NCI-H128 (cell line): ENCODE data around the gene STIM1.

ENCODE experiments used
- DNase-seq: peaks from one replicate; lab custom pipeline; 2025; ENCODE audit not compliant: unreplicated experiment; lab: John Stamatoyannopoulos, UW

The STIM1 gene

GRCh38 chr11:3830088-3830487 is 25.4 kb upstream of the STIM1 start:
- DNase-seq: no peak

- no peak for DNase-seq
Measured at GRCh38 chr11:3830730-3831129, 24.7 kb upstream of the STIM1 start.

- DNase-seq: no peak
Measured at GRCh38 chr11:3831378-3832239, 23.9 kb upstream of the STIM1 start.

- no peak for DNase-seq
Measured at GRCh38 chr11:3832816-3833215, 22.6 kb upstream of the STIM1 start.

- no peak for DNase-seq
Measured at GRCh38 chr11:3833449-3833848, 22.0 kb upstream of the STIM1 start.

GRCh38 chr11:3834349-3834663 is 21.2 kb upstream of the STIM1 start:
- DNase-seq: no peak

GRCh38 chr11:3834664-3835461 is 20.6 kb upstream of the STIM1 start:
- no peak for DNase-seq

GRCh38 chr11:3835751-3836150 is 19.7 kb upstream of the STIM1 start:
- no peak for DNase-seq

- no peak for DNase-seq
Measured at GRCh38 chr11:3836903-3837302, 18.6 kb upstream of the STIM1 start.

- DNase-seq: no peak
Measured at GRCh38 chr11:3837793-3838192, 17.7 kb upstream of the STIM1 start.

- DNase-seq: no peak
Measured at GRCh38 chr11:3838504-3838903, 17.0 kb upstream of the STIM1 start.

GRCh38 chr11:3840004-3840869 is 15.2 kb upstream of the STIM1 start:
- DNase-seq: no peak

GRCh38 chr11:3840870-3841425 is 14.5 kb upstream of the STIM1 start, which contains the start of gene RHOG:
RHOG (minus strand) TSS chr11:3840959; CDS start chr11:3828138, 12,821 bp downstream.
- no peak for DNase-seq

- peak; percentile 34 for DNase-seq
Measured at GRCh38 chr11:3841426-3842350, 13.8 kb upstream of the STIM1 start.

GRCh38 chr11:3843326-3843725 is 12.1 kb upstream of the STIM1 start:
- no peak for DNase-seq

- DNase-seq: no peak
Measured at GRCh38 chr11:3845246-3845645, 10.2 kb upstream of the STIM1 start.

GRCh38 chr11:3845670-3846069 is 9.8 kb upstream of the STIM1 start:
- no peak for DNase-seq

- DNase-seq: peak; percentile 15
Measured at GRCh38 chr11:3849297-3849874, 6.1 kb upstream of the STIM1 start.

- no peak for DNase-seq
Measured at GRCh38 chr11:3853545-3853842, 2.0 kb upstream of the STIM1 start.
